HG02885 (cell line): ENCODE measurements around the gene LAMC2.
"Not testable (repeated sequence)": the region's sequence is repeated elsewhere in the genome, so short reads cannot be mapped to it uniquely, and the experiment has no call there.

Source experiments
- ATAC-seq: cut with Tn5 transposase; IDR thresholded peaks from one replicate; pipeline ENCODE4 v1.9.1; 2021; ENCODE audit warnings: mild to moderate bottlenecking; ENCODE audit not compliant: unreplicated experiment, poor library complexity

The LAMC2 gene

GRCh38 chr1:183185941-183186490 lies at the start of gene LAMC2:
Gene LAMC2 (plus strand): TSS chr1:183186264. CDS start chr1:183186353, 89 bp downstream.
- ATAC-seq, result no peak

- ATAC-seq, result no peak
These were observed 48.3 kb upstream of the LAMC2 start for GRCh38 chr1:183137782-183138181.

- ATAC-seq, result no peak
These were observed 47.8 kb upstream of the LAMC2 start for GRCh38 chr1:183138301-183138700.

GRCh38 chr1:183139281-183139942 lies 46.7 kb upstream of the LAMC2 start:
- ATAC-seq, result no peak

GRCh38 chr1:183140633-183141032 lies 45.4 kb upstream of the LAMC2 start:
- no peak for ATAC-seq

GRCh38 chr1:183142171-183142570 lies 43.9 kb upstream of the LAMC2 start:
- no peak for ATAC-seq

- no peak for ATAC-seq
These were observed 42.3 kb upstream of the LAMC2 start for GRCh38 chr1:183143576-183144315.

- no peak for ATAC-seq
These were observed 41.3 kb upstream of the LAMC2 start for GRCh38 chr1:183144752-183145151.

GRCh38 chr1:183147735-183148134 lies 38.3 kb upstream of the LAMC2 start:
- no peak for ATAC-seq

GRCh38 chr1:183148599-183148998 lies 37.5 kb upstream of the LAMC2 start:
- ATAC-seq, result no peak

- no peak for ATAC-seq
These were observed 36.8 kb upstream of the LAMC2 start for GRCh38 chr1:183149273-183149672.

GRCh38 chr1:183150032-183150431 lies 36.0 kb upstream of the LAMC2 start:
- ATAC-seq, result not testable (repeated sequence)

- ATAC-seq, result no peak
These were observed 35.6 kb upstream of the LAMC2 start for GRCh38 chr1:183150445-183150844.

- no peak for ATAC-seq
These were observed 33.9 kb upstream of the LAMC2 start for GRCh38 chr1:183152180-183152579.

- no peak for ATAC-seq
These were observed 30.1 kb upstream of the LAMC2 start for GRCh38 chr1:183155939-183156338.

GRCh38 chr1:183159960-183160359 lies 26.1 kb upstream of the LAMC2 start:
- ATAC-seq, result no peak

- ATAC-seq, result no peak
These were observed 24.7 kb upstream of the LAMC2 start for GRCh38 chr1:183161391-183161790.

- ATAC-seq, result no peak
These were observed 22.7 kb upstream of the LAMC2 start for GRCh38 chr1:183163316-183163715.

- no peak for ATAC-seq
These were observed 21.7 kb upstream of the LAMC2 start for GRCh38 chr1:183164340-183164739.

- ATAC-seq, result no peak
These were observed 21.1 kb upstream of the LAMC2 start for GRCh38 chr1:183164963-183165362.

- no peak for ATAC-seq
These were observed 20.6 kb upstream of the LAMC2 start for GRCh38 chr1:183165456-183165855.

GRCh38 chr1:183166454-183166853 lies 19.6 kb upstream of the LAMC2 start:
- ATAC-seq, result no peak
